NT2/D1 (cell line): ENCODE results near the gene DIS3L2.
A peak's percentile ranks its signal among the peaks of the same experiment; 100 is the strongest.
"Not testable (repeated sequence)": the region's sequence is repeated elsewhere in the genome, so short reads cannot be mapped to it uniquely, and the experiment has no call there.

Experiments
- DNase-seq: peaks from one replicate; pipeline ENCODE4 v3.0.0-alpha.2; 2011; ENCODE audit warnings: low read depth, low spot score
- H3K27me3 ChIP-seq: 2 replicates; pipeline ENCODE4 v1.6.0; 2011; ENCODE audit warnings: mild to moderate bottlenecking; ENCODE audit not compliant: insufficient read length, insufficient read depth
- H3K36me3 ChIP-seq: 2 replicates; pipeline ENCODE4 v1.6.1; 2011; ENCODE audit warnings: mild to moderate bottlenecking, low read length, mixed read lengths; ENCODE audit not compliant: insufficient read depth, insufficient read length
- H3K4me1 ChIP-seq: 2 replicates; pipeline ENCODE4 v1.5.1; 2011; ENCODE audit not compliant: insufficient read depth, insufficient read length
- H3K4me3 ChIP-seq: 2 replicates; pipeline ENCODE4 v1.5.1; 2011; ENCODE audit warnings: low read depth; ENCODE audit not compliant: insufficient read length
- H3K9ac ChIP-seq: 2 replicates; pipeline ENCODE4 v1.6.0; 2011; ENCODE audit warnings: low read depth; ENCODE audit not compliant: insufficient read length
- H3K9me3 ChIP-seq: 2 replicates; pipeline ENCODE4 v1.5.1; 2011; ENCODE audit warnings: mild to moderate bottlenecking, low read length; ENCODE audit not compliant: insufficient read depth
- SUZ12 ChIP-seq: IDR thresholded peaks from 2 replicates; pipeline ENCODE4 v1.6.1; 2011; ENCODE audit not compliant: insufficient read length, insufficient read depth; ENCODE audit errors: extremely low read depth
- YY1 ChIP-seq: IDR thresholded peaks from 2 replicates; pipeline ENCODE4 v1.6.1; 2011; ENCODE audit not compliant: insufficient read length, insufficient read depth
- ZNF274 ChIP-seq: IDR thresholded peaks from 2 replicates; pipeline ENCODE4 v1.6.1; 2011; ENCODE audit warnings: mild to moderate bottlenecking, low read depth, low read length

Gene DIS3L2

DNA sequence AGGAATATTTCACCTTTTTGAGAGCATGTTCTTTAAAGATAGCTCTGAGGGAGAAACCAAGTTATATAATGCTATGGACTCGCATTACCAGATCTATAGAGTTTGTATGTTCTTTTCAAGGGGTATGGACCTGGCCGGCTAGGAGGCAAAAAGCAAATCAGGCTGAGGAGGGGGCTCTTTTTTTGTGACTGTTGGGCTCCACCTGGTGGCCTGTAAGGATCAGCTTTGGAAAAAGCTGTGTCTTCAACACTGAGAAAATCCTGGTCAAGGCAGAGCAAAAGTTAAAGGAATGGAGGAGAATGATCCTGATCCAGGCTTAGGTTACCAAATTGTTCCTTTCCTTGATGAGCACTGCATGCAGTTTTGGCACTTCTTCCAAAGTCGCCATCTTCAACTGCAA is 180.5 kb downstream of the DIS3L2 start:
- H3K4me3 ChIP-seq: no peak overlapping the region
- TF ChIP-seq YY1 (no peak), ZNF274 (no peak), SUZ12 (no peak)
- H3K36me3 ChIP-seq: no peaks in the 10 kb centered on the region
- H3K9me3 ChIP-seq: no peaks in the 10 kb centered on the region
- peak; percentile 38 for DNase-seq
- no peak overlapping the region for H3K9ac ChIP-seq
- H3K27me3 ChIP-seq: no peaks in the 10 kb centered on the region
- H3K4me1 ChIP-seq: no peaks in the 10 kb centered on the region

DNA sequence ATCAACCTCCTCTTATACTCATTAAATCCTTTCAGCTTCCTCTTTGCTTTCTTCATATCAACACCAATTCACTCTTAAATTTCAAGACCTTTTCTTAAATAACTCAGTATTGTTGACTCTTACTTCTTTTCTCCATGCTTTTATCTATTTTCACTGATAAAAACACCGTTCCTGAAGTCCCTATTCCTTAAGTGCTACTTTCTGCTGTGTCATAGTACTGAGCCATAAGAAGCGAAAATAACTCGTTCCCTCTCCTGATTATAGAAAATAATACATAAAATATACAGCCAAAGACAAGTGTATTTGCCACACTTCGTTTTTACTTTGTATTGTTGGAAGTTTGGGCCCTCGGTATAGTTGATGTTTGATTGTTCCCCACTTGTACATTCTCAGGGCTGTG is 181.0 kb downstream of the DIS3L2 start:
- DNase-seq: no peak
- no peaks in the 10 kb centered on the region for H3K4me1 ChIP-seq
- no peak overlapping the region for H3K9ac ChIP-seq
- no peak for TF ChIP-seq ZNF274
- no peak for TF ChIP-seq SUZ12
- no peak for TF ChIP-seq YY1
- no peaks in the 10 kb centered on the region for H3K9me3 ChIP-seq
- no peaks in the 10 kb centered on the region for H3K27me3 ChIP-seq
- no peak overlapping the region for H3K4me3 ChIP-seq
- H3K36me3 ChIP-seq: no peaks in the 10 kb centered on the region

DNA sequence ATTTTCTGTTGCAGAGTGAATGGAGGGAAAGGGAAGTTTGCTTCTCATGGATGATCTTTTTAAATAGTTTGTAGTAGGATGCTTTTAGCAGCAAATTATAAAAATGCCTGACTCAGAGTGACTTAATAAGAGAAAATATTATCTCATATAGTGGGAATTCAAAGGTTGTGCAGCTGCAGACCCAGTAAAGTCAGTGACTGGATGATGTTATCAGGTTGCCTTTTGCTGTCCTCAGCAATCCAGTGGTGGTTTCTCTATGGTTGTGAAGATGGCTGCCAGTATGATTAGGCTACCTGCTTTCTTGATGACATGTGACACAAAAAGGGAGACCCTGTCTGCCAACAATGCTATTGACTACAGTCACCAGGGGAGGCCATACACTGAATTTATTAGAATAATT is 184.8 kb downstream of the DIS3L2 start:
- no peak overlapping the region for H3K4me3 ChIP-seq
- DNase-seq: no peak
- H3K27me3 ChIP-seq: no peaks in the 10 kb centered on the region
- no peak for TF ChIP-seq YY1
- H3K4me1 ChIP-seq: no peaks in the 10 kb centered on the region
- H3K9ac ChIP-seq: no peak overlapping the region
- no peaks in the 10 kb centered on the region for H3K36me3 ChIP-seq
- no peaks in the 10 kb centered on the region for H3K9me3 ChIP-seq

DNA sequence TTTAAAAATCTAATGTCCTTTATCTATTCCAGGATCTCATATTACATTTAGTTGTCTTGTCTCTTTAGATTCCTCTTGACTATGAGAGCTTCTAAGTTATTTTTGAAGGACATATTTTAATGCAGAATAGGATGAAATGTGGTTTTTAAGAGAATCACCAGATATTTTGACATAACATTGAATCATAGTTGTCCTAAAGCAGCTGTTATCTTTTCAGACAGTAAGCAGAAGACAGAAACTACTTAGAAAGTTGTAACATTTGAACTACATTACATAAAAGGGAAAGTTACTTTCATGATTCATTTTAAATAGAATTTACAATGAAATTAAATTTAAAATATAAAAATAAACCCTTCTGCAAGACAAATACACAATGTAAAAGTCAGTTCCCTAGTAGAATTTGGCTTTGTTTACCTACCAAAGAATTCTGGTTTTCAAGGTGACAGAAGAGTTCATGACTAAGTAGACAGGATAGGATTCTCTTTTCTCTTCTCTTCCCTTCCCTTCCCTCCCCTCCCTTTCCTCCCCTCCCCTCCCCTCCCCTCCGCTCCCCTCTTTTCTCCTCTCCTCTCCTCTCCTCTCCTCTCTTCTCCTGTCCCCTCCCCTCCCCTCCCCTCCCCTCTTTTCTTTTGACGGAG is 186.0 kb downstream of the DIS3L2 start:
- TF ChIP-seq ZNF274 (no peak), YY1 (no peak), SUZ12 (no peak)
- Histone ChIP-seq H3K4me1 (no peaks in the 10 kb centered on the region), H3K4me3 (no peak overlapping the region), H3K9ac (no peak overlapping the region), H3K36me3 (no peaks in the 10 kb centered on the region), H3K27me3 (no peaks in the 10 kb centered on the region), H3K9me3 (no peaks in the 10 kb centered on the region)
- DNase-seq: no peak

DNA sequence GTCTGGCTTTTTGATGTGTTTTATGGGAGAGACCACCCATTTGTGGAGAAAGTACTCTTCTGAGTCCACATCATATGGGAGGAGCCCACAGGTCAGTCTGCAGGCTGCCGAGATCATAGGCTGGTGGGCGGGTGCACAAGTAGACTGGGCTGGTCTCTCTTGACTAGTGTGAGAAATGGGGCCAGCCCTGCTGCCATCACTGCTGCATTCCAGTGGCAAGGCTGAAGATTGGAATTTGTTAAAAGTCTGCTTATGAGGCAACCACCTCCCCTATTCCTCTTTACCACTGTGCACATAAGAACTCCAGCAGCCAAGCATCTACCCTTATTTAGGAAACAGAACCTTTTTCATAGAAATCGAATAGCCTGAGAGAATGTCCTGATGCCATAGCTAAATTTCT is 200.7 kb downstream of the DIS3L2 start:
- no peaks in the 10 kb centered on the region for H3K27me3 ChIP-seq
- H3K9ac ChIP-seq: no peak overlapping the region
- TF ChIP-seq YY1 (no peak), SUZ12 (no peak), ZNF274 (no peak)
- peaks cover 12% of the 10 kb centered on the region for H3K36me3 ChIP-seq
- H3K4me3 ChIP-seq: no peak overlapping the region
- no peaks in the 10 kb centered on the region for H3K4me1 ChIP-seq
- DNase-seq: no peak
- H3K9me3 ChIP-seq: no peaks in the 10 kb centered on the region

DNA sequence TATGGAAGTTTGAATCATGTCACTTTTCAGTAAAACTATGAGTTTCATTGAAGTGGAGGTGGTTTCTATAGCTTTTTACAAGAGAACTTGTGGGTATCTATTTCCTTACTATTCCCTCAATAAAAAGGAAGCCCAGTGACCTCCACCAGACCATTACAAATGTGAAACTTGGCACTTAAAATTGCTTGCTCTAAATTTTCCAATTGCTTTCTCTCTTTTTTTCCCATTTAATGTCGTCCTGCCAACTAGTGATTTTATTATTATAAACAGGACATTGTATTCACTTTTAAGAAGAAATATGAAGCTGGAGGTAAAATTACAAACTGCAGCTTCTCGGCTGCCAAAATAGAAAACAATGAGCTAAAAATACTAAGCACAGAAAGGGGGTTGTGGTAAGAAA is 208.9 kb downstream of the DIS3L2 start:
- no peak overlapping the region for H3K4me3 ChIP-seq
- H3K36me3 ChIP-seq: no peaks in the 10 kb centered on the region
- no peak for DNase-seq
- no peak for TF ChIP-seq SUZ12
- H3K9ac ChIP-seq: no peak overlapping the region
- H3K27me3 ChIP-seq: no peaks in the 10 kb centered on the region
- no peaks in the 10 kb centered on the region for H3K9me3 ChIP-seq
- no peaks in the 10 kb centered on the region for H3K4me1 ChIP-seq

DNA sequence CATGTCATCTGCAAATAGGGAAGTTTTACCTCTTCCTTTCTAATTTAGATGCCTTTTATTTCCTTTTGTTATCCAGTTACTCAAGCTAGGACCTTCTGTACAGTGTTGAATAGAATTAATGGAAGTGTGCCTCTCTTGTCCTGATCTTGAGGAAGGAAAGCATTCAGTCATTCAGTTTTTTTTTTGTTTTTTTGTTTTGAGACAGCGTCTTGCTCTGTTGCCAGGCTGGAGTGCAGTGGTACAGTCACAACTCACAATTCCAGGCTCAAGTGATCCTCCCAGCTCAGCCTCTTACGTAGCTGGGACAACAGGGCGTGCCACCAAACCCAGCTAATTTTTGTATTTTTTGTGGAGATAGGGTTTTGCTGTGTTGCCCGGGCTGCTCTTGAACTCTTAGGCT is 213.1 kb downstream of the DIS3L2 start:
- Histone ChIP-seq H3K9me3 (no peaks in the 10 kb centered on the region), H3K4me1 (no peaks in the 10 kb centered on the region), H3K27me3 (no peaks in the 10 kb centered on the region), H3K36me3 (no peaks in the 10 kb centered on the region), H3K4me3 (no peak overlapping the region), H3K9ac (no peak overlapping the region)
- TF ChIP-seq ZNF274: no peak
- DNase-seq: no peak

DNA sequence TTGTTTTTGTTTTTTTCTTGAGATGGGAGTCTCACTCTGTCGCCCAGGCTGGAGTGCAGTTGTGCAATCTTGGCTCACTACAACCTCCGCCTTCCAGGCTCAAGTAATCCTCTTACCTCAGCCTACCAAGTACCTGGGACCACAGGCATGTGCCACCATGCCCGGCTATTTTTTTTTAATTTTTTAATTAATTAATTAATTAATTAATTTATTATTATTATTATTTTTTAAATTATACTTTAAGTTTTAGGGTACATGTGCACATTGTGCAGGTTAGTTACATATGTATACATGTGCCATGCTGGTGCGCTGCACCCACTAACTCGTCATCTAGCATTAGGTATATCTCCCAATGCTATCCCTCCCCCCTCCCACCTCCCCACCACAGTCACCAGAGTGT is 215.1 kb downstream of the DIS3L2 start:
- not testable (repeated sequence) for DNase-seq, H3K9ac ChIP-seq, H3K4me3 ChIP-seq, H3K36me3 ChIP-seq, H3K4me1 ChIP-seq, H3K27me3 ChIP-seq, H3K9me3 ChIP-seq
